Neural cell (in vitro differentiated cells): Measurements from ENCODE around the gene CTDNEP1. TPM values are rescaled to one million over a fixed set of nuclear protein-coding genes. Genes with fewer than 3 reads are reported as not detected.

Experiments
- H2AFZ ChIP-seq: fragments of 200-600, 300-800 bp; sonication (generic), shearing (Covaris generic); 2 replicates; pipeline ENCODE4 v1.6.0; 2014; ENCODE audit warnings: low read depth, mild to moderate bottlenecking, antibody characterized with exemption, low read length, moderate library complexity
- H3F3A ChIP-seq: fragments of 200-600 bp; shearing (Covaris generic); 2 replicates; pipeline ENCODE4 v1.6.1; 2016; ENCODE audit warnings: mild to moderate bottlenecking, moderate library complexity, mixed read lengths, antibody characterized with exemption, low read length; ENCODE audit not compliant: insufficient read depth, poor library complexity, severe bottlenecking
- H3K27ac ChIP-seq: fragments of 200-600, 300-800 bp; sonication (generic), shearing (Covaris generic); 2 replicates; pipeline ENCODE4 v1.5.1; 2014; ENCODE audit warnings: mild to moderate bottlenecking, low read length, moderate library complexity
- H3K27me3 ChIP-seq: fragments of 300-800, 200-600 bp; sonication (generic), shearing (Covaris generic); 2 replicates; pipeline ENCODE4 v1.6.0; 2014; ENCODE audit warnings: mild to moderate bottlenecking, low read depth, low read length, moderate library complexity; ENCODE audit not compliant: insufficient read depth
- H3K36me3 ChIP-seq: fragments of 300-800, 200-600 bp; sonication (generic), shearing (Covaris generic); 2 replicates; pipeline ENCODE4 v1.5.1; 2014; ENCODE audit warnings: mild to moderate bottlenecking, antibody characterized with exemption, low read length, moderate library complexity; ENCODE audit not compliant: insufficient read depth
- H3K4me2 ChIP-seq: fragments of 300-800, 200-600 bp; sonication (generic), shearing (Covaris generic); 2 replicates; pipeline ENCODE4 v1.6.0; 2014; ENCODE audit warnings: mild to moderate bottlenecking, low read length
- H3K4me3 ChIP-seq: fragments of 300-800, 200-600 bp; sonication (generic), shearing (Covaris generic); 2 replicates; pipeline ENCODE4 v1.5.1; 2014; ENCODE audit warnings: mild to moderate bottlenecking, low read length, moderate library complexity
- H3K79me2 ChIP-seq: fragments of 200-600 bp; shearing (Covaris generic); replicated peaks from 2 replicates; pipeline ENCODE4 v1.6.0; 2014; ENCODE audit warnings: mild to moderate bottlenecking, low read length, moderate library complexity; ENCODE audit not compliant: insufficient read depth
- H3K9ac ChIP-seq: fragments of 300-800, 200-600 bp; sonication (generic), shearing (Covaris generic); 2 replicates; pipeline ENCODE4 v1.6.1; 2016; ENCODE audit warnings: mild to moderate bottlenecking, low read length, mixed read lengths
- H3K9me2 ChIP-seq: fragments of 200-600 bp; shearing (Covaris generic); 2 replicates; pipeline ENCODE4 v1.6.1; 2016; ENCODE audit warnings: mild to moderate bottlenecking, low read length, mixed read lengths; ENCODE audit not compliant: insufficient read depth
- H3K9me3 ChIP-seq: fragments of 200-600, 300-800 bp; sonication (generic), shearing (Covaris generic); 2 replicates; pipeline ENCODE4 v1.6.1; 2016; ENCODE audit warnings: mild to moderate bottlenecking, mixed run types, low read length, moderate library complexity, mixed read lengths
- H4K20me1 ChIP-seq: fragments of 200-600 bp; shearing (Covaris generic); 2 replicates; pipeline ENCODE4 v1.6.1; 2016; ENCODE audit warnings: mild to moderate bottlenecking, mixed run types; ENCODE audit not compliant: insufficient read depth
- CTCF ChIP-seq: fragments of 450-650 bp; IDR thresholded peaks from 2 replicates; pipeline ENCODE4 v1.5.1; 2014; ENCODE audit warnings: antibody characterized with exemption, mild to moderate bottlenecking, moderate library complexity; ENCODE audit not compliant: poor library complexity, severe bottlenecking
- EP300 ChIP-seq: fragments of 450-650 bp; conservative IDR thresholded peaks from 2 replicates; pipeline ENCODE4 v1.6.1; 2014; ENCODE audit warnings: antibody characterized with exemption, mild to moderate bottlenecking, moderate library complexity; ENCODE audit not compliant: poor library complexity, severe bottlenecking
- EZH2 ChIP-seq: fragments of 200-600, 300-800 bp; shearing (Covaris generic), sonication (generic); IDR thresholded peaks from 2 replicates; pipeline ENCODE4 v1.6.1; 2014; ENCODE audit warnings: antibody characterized with exemption, low read length, borderline replicate concordance, mild to moderate bottlenecking; ENCODE audit not compliant: insufficient read depth, poor library complexity, severe bottlenecking
- MXI1 ChIP-seq: fragments of 450-650 bp; conservative IDR thresholded peaks from 2 replicates; pipeline ENCODE4 v1.6.1; 2014; ENCODE audit warnings: antibody characterized with exemption, mild to moderate bottlenecking; ENCODE audit not compliant: poor library complexity, severe bottlenecking
- POLR2AphosphoS5 ChIP-seq: IDR thresholded peaks from 2 replicates; pipeline ENCODE4 v1.6.1; 2012
- RAD21 ChIP-seq: fragments of 450-650 bp; conservative IDR thresholded peaks from 2 replicates; pipeline ENCODE4 v1.6.1; 2014; ENCODE audit warnings: antibody characterized with exemption, mild to moderate bottlenecking, moderate library complexity
- REST ChIP-seq: IDR thresholded peaks from 2 replicates; pipeline ENCODE4 v1.6.1; 2012; ENCODE audit warnings: borderline replicate concordance
- SMC3 ChIP-seq: fragments of 450-650 bp; conservative IDR thresholded peaks from 2 replicates; pipeline ENCODE4 v1.6.1; 2014; ENCODE audit warnings: antibody characterized with exemption, mild to moderate bottlenecking, moderate library complexity; ENCODE audit not compliant: poor library complexity
- TAF1 ChIP-seq: IDR thresholded peaks from 2 replicates; pipeline ENCODE4 v1.6.1; 2012; ENCODE audit warnings: low read depth
- polyA plus RNA-seq: library from polyadenylated mRNA; depleted of rRNA; stranded (reverse); fragments of >200 nt; gene quantifications from 2 replicates; pipeline ENCODE4 v1.2.3, GENCODE V29; 2014

CTDNEP1 gene
- polyA plus RNA-seq, 1 donor from 2014 or later, result 39.4 TPM

- no peak for TF ChIP-seq CTCF
These were observed 34.1 kb upstream of the CTDNEP1 start (continued) for GRCh38 chr17:7285679-7286078.

- Histone ChIP-seq H3F3A (no peaks in the 10 kb centered on the region), H2AFZ (no peak overlapping the region), H3K9me3 (no peaks in the 10 kb centered on the region), H3K36me3 (no peaks in the 10 kb centered on the region), H3K79me2 (no peaks in the 10 kb centered on the region), H3K9me2 (no peaks in the 10 kb centered on the region), H3K9ac (no peak overlapping the region), H3K27ac (no peak overlapping the region), H4K20me1 (no peaks in the 10 kb centered on the region), H3K4me3 (no peak overlapping the region), H3K4me2 (no peak overlapping the region), H3K27me3 (peaks cover 31% of the 10 kb centered on the region)
- TF ChIP-seq EZH2 (no peak), RAD21 (no peak), TAF1 (no peak), CTCF (no peak), REST (no peak), MXI1 (no peak), POLR2AphosphoS5 (no peak), SMC3 (no peak), EP300 (no peak)
These were observed 33.4 kb upstream of the CTDNEP1 start for GRCh38 chr17:7284911-7285310.
